Stimulated activated effector memory CD8-positive, alpha-beta T cell treated with anti-CD3 and anti-CD28 coated beads, Interleukin-12 subunit alpha, Interleukin-12 subunit beta, amount 100 ng/mL, for 72 hours (primary cell): ENCODE results near the gene SIDT2.

Source experiments
- ATAC-seq: fragments of 150-1000 bp; cut with Tn5 transposase; 2 replicates; pipeline ENCODE4 v1.10.0; 2021
- DNase-seq, 2 donors: peaks; one replicate each; pipeline ENCODE4 v3.0.0; 2021 to 2022; ENCODE audit warnings: low spot score in 2 of 2
- H3K27ac Mint-ChIP-seq: one replicate; pipeline ENCODE4 v1.8.0; 2022; ENCODE audit warnings: mild to moderate bottlenecking, mixed read lengths
- H3K36me3 Mint-ChIP-seq: one replicate; pipeline ENCODE4 v1.8.0; 2022; ENCODE audit warnings: mild to moderate bottlenecking, mixed read lengths
- H3K4me1 Mint-ChIP-seq: one replicate; pipeline ENCODE4 v1.8.0; 2022; ENCODE audit warnings: mixed read lengths
- H3K4me3 Mint-ChIP-seq: one replicate; pipeline ENCODE4 v1.8.0; 2022; ENCODE audit warnings: mild to moderate bottlenecking, mixed read lengths
- H3K9me3 Mint-ChIP-seq: one replicate; pipeline ENCODE4 v1.8.0; 2022; ENCODE audit warnings: mixed read lengths

SIDT2 gene

DNA sequence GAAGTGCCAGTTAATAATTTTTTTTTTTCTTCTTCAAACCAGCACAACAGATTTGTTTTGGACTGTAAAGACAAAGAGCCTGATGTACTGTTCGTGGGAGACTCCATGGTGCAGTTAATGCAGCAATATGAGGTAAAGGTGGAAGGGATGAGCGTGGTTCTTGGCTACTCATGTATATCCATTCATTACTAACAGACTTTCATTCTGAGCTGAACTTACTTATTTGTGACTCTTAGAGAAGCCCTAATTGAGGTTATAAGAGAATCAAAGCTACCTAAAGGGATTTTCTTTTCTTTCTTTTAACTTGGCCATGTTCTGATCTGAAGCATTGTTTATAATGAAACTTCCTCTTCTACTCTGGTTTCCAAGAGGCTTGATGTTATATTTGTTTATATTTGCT, 18.7 kb upstream of the SIDT2 start:
- H3K27ac Mint-ChIP-seq: peak overlapping the region; percentile 29
- peaks cover 99% of the 10 kb centered on the region for H3K36me3 Mint-ChIP-seq
- H3K9me3 Mint-ChIP-seq: no peaks in the 10 kb centered on the region
- ATAC-seq (peak; percentile 65), DNase-seq (no peak)
- H3K4me1 Mint-ChIP-seq: peaks cover 7% of the 10 kb centered on the region
- H3K4me3 Mint-ChIP-seq: no peak overlapping the region

DNA sequence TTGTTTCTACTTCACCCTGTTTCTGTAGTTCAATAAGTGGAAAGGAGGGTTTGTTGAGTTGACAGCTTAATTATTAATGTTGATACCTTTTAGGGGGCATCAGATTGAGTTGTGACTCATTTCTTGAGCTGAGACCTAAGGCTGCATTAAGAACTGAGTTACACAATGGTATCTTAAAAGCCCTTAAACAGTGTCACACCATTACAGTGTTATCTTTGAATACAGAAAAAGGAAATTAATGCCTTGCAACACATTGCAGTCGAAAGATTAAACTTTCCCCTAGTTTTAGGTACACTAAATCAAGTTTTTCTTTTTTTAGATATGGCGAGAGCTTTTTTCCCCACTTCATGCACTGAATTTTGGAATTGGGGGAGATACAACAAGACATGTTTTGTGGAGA, 17.7 kb upstream of the SIDT2 start:
- Mint-ChIP-seq H3K27ac (no peak overlapping the region), H3K4me3 (no peak overlapping the region), H3K9me3 (no peaks in the 10 kb centered on the region)

DNA sequence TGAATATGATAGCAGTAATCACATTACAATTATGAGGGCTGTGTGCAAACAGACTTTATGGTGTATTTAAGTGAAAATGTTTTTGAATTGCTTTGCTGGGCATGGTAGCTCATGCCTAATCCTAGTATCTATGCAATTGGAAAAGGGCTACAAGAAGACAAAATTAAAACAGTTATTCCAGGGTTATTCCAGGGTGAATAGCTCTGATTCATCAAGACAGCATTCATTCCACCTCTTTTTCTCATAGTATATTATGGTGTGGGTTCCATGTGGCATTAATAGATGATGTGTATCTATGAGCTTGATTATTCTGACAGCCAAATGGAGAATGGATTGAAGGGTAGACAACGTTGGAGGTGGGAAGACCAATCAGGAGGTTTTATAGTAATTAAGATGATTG, 12.1 kb upstream of the SIDT2 start:
- Mint-ChIP-seq H3K4me3 (no peak overlapping the region), H3K36me3 (peaks cover 96% of the 10 kb centered on the region), H3K27ac (peak overlapping the region; percentile 33), H3K9me3 (no peaks in the 10 kb centered on the region), H3K4me1 (no peaks in the 10 kb centered on the region)
- ATAC-seq: no peak
- no peak for DNase-seq

More for the DNA sequence above, 17.7 kb upstream of the SIDT2 start:
- ATAC-seq (no peak), DNase-seq (no peak)
- peaks cover 7% of the 10 kb centered on the region for H3K4me1 Mint-ChIP-seq
- H3K36me3 Mint-ChIP-seq: peaks cover 99% of the 10 kb centered on the region

DNA sequence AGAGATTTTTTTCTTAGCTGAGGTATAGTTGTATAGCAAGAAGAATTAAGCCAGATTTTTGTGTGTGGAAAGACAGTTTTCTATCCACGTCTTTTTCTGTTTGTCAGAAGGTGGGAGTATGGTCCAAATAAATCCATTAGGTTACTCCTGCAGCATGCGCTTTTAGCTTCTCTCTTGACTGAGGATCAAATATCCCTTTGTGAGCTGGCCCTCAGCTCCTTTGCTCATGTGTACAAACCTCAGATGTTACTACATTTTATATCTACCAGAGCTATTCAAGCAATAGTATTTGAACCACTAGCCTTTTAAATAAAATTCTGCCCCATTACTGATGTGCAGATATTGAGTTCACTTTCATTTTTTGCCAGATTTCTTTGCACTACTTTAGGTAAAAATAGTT, 8.8 kb upstream of the SIDT2 start:
- H3K36me3 Mint-ChIP-seq: peaks cover 76% of the 10 kb centered on the region
- peaks cover 7% of the 10 kb centered on the region for H3K4me1 Mint-ChIP-seq
- DNase-seq: no peak
- no peak overlapping the region for H3K4me3 Mint-ChIP-seq
- no peaks in the 10 kb centered on the region for H3K9me3 Mint-ChIP-seq
- ATAC-seq: no peak
- H3K27ac Mint-ChIP-seq: no peak overlapping the region

DNA sequence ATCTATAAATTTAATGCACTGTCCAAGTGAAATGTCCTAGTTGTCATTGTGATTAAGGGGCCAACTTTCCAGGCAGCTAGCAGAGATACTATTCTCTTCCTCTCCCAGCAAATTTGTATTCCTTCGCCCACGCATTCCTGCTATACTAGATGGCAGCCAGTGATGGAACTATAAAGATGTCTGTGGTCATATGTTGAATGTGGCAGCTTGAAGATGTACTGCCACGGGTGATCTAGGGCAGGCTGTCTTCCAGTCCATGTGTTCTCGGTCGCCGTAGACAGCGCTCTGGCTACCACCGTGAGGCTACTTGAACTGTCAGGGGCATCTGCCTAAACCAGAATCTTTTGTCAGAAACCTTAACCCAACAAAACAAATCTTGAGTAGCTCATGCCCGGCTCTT, 8.3 kb upstream of the SIDT2 start:
- ATAC-seq: no peak
- H3K4me3 Mint-ChIP-seq: no peak overlapping the region
- no peak overlapping the region for H3K27ac Mint-ChIP-seq
- no peaks in the 10 kb centered on the region for H3K9me3 Mint-ChIP-seq
- no peak for DNase-seq
- peaks cover 7% of the 10 kb centered on the region for H3K4me1 Mint-ChIP-seq
- peaks cover 71% of the 10 kb centered on the region for H3K36me3 Mint-ChIP-seq

DNA sequence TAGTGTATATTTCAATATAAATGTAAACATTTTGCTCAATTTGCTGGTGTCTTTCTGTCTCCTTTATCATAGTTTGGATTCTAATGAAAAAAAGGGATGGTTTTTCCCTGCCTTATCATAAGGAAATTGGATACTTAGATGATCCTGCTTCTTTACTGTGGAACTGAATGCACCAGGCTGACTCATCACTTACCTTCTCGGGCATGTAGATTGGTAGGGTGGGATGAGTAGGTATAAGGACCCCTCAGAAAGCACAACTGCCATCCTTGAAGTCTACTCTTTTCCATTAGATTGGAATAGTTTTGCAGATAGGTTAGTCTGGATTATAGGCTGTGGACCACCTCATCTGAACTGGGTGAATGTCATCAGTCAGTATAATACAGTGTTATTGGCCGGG, 7.5 kb upstream of the SIDT2 start:
- no peak overlapping the region for H3K27ac Mint-ChIP-seq

DNA sequence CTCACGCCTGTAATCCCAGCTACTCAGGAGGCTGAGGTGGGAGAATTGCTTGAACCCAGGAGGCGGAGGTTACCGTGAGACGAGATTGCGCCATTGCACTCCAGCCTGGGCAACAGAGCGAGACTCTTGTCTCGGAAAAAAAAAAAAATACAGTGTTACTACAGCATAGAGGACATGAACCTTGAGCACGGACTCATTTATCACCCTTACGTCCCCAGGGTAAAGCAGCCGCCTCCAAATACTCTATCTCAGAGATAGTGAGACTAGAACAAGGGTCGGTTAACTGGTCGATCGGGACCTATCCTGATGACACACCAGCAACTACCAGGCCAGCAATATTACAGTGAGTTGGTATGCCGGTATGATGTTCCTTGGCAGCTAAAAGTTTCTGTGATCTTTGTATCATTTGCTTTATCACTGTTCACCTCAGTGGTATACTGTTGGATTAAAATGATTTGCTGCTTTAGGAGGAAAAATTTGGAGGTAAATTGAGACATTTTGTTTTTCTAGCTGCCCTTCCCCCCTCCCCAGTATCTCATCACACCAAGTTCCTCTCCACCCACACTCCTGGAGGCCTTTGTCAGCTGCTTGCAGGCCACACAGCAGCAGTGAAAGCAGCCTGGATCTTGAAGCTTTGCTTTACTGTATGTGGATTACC, 7.0 kb upstream of the SIDT2 start:
- H3K9me3 Mint-ChIP-seq: no peaks in the 10 kb centered on the region
- no peak for ATAC-seq

More for the DNA sequence above, 7.5 kb upstream of the SIDT2 start:
- H3K4me3 Mint-ChIP-seq: no peak overlapping the region
- H3K36me3 Mint-ChIP-seq: peaks cover 63% of the 10 kb centered on the region
- ATAC-seq (no peak), DNase-seq (no peak)
- no peaks in the 10 kb centered on the region for H3K9me3 Mint-ChIP-seq
- H3K4me1 Mint-ChIP-seq: peaks cover 7% of the 10 kb centered on the region

DNA sequence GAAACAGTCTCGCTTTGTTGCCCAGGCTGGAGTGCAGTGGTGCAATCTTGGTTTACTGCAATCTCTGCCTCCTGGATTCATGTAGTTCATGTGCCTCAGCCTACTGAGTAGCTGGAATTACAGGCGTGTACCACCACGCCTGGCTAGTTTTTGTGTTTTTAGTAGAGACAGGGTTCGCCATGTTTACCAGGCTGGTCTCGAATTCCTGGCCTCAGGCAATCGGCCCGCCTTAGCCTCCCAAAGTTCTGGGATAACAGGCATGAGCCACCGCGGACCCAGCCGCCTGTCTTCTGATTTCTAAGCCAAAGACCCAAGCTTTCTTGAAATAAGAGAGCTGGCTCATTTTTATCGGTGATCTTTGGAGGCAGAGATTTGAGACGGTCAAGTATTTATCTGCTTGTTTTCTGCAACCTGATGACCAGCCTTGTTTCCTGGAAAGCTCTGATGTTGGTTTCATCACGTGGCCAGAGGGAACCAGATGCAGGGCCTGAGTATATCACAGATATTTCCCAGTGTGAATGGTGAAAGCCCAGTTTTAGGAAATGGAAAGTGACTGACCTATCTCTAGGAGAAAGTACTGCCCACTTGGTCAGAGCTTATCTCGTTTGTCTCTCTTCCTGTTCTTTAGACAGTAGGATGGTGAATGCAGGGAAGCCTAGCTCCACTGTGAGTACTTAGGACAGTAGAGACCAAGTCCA, 5.7 kb upstream of the SIDT2 start:
- H3K9me3 Mint-ChIP-seq: no peaks in the 10 kb centered on the region
- peaks cover 44% of the 10 kb centered on the region for H3K36me3 Mint-ChIP-seq
- H3K27ac Mint-ChIP-seq: peak overlapping the region; percentile 40
- peaks cover 11% of the 10 kb centered on the region for H3K4me1 Mint-ChIP-seq
- ATAC-seq: no peak
- DNase-seq: no peak
- no peak overlapping the region for H3K4me3 Mint-ChIP-seq

More for the DNA sequence above, 7.0 kb upstream of the SIDT2 start:
- H3K4me1 Mint-ChIP-seq: peaks cover 7% of the 10 kb centered on the region
- peaks cover 58% of the 10 kb centered on the region for H3K36me3 Mint-ChIP-seq
- peak overlapping the region; percentile 40 for H3K27ac Mint-ChIP-seq
- H3K4me3 Mint-ChIP-seq: no peak overlapping the region
- no peak for DNase-seq

DNA sequence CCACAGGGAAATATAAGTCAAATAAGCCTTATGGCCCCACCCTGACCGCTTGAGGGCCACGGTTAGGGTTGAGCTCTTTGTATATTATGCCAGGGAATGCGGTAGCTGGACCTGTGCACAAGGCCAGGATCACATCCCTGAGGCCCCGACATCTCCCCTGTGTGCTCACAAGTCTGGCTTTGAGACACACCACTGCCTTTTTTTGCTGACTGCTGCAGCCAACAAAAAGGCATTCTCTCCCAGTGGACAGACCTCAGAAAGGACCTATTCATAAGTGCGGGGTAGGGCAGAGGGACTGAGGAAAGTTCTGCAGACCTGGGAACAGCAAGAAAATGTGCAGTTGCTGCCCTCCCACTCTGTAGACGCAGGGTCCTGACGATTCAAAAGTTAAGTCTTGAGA, 3.4 kb upstream of the SIDT2 start:
- no peak for DNase-seq
- Mint-ChIP-seq H3K4me3 (no peak overlapping the region), H3K4me1 (peaks cover 25% of the 10 kb centered on the region), H3K27ac (peak overlapping the region; percentile 68), H3K9me3 (no peaks in the 10 kb centered on the region), H3K36me3 (peaks cover 30% of the 10 kb centered on the region)
- ATAC-seq: no peak

DNA sequence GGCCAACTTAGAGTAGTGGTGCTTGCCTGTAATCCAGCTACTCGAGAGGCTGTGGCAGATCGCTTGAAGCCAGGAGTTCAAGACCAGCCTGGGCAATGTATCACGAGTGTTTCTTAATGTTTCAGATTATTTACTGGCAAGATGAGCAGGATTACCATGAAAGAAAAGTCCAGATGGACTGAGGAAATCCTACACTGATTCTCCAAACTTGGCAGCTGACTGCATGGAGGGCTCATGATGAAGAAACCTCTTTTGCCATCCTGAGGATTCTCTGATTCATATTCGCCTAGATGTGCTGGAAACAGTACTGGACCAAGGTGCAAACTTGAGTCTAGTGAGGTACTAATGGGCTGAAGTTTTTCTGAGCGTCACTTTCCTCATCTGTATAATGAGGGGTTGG, 2.8 kb upstream of the SIDT2 start:
- peaks cover 23% of the 10 kb centered on the region for H3K36me3 Mint-ChIP-seq
- peaks cover 32% of the 10 kb centered on the region for H3K4me1 Mint-ChIP-seq
- no peak overlapping the region for H3K27ac Mint-ChIP-seq
- H3K9me3 Mint-ChIP-seq: no peaks in the 10 kb centered on the region
- ATAC-seq (no peak), DNase-seq (no peak)
- no peak overlapping the region for H3K4me3 Mint-ChIP-seq

DNA sequence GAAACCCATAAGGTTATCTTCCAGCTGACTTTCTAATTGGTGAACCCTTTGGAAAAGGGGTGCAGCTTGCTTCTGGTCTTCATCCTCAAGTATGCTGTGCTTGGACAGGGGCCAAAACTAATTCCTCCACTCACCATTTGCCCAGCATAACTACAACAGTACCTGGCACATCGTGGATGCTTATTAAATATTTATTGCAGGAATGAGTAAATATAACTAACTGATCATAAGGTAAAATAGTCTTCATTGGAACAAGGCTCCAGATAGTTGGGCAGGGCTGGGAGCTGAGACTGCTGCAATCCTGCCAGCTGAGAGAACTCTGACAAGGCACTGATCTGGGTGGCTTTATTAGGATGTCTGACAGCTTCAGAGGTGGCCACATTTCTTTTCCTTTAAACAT, 2.4 kb upstream of the SIDT2 start:
- no peak overlapping the region for H3K4me3 Mint-ChIP-seq
- H3K27ac Mint-ChIP-seq: no peak overlapping the region
- peaks cover 36% of the 10 kb centered on the region for H3K4me1 Mint-ChIP-seq
- H3K9me3 Mint-ChIP-seq: no peaks in the 10 kb centered on the region
- no peak for ATAC-seq
- H3K36me3 Mint-ChIP-seq: peaks cover 20% of the 10 kb centered on the region
- no peak for DNase-seq

DNA sequence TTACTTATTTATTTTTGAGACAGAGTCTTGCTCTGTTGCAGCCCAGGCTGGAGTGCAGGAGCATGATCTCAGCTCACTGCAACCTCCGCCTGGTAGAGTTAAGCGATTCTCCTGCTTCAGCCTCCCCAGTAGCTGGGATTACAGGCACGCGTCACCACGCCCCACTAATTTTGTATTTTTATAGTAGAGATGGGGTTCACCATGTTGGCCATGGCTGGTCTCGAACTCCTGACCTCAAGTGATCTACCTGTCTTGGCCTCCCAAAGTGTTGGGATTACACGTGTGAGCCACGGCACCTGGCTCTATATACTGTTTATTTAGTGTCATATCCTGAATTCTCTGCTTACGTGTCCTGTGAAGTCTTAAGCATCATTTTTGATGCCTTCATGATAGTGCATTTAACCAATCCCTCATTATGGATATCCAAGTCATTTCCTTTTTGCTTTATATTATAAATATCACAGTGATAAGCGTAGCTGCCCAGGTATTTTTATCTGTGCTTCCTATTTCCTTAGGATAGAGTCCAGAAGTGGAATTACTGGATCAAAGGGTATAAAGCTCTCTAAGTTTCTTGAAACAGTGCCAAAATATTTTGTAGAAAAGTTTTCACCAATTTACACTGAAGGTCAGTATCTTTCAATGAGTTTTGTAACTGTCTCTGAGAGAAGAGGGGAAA, 871 bp upstream of the SIDT2 start:
- Mint-ChIP-seq H3K4me3 (peak overlapping the region; percentile 86), H3K9me3 (no peaks in the 10 kb centered on the region), H3K4me1 (peaks cover 39% of the 10 kb centered on the region), H3K36me3 (peaks cover 9% of the 10 kb centered on the region), H3K27ac (peak overlapping the region; percentile 90)
- no peak for DNase-seq
- ATAC-seq: no peak

DNA sequence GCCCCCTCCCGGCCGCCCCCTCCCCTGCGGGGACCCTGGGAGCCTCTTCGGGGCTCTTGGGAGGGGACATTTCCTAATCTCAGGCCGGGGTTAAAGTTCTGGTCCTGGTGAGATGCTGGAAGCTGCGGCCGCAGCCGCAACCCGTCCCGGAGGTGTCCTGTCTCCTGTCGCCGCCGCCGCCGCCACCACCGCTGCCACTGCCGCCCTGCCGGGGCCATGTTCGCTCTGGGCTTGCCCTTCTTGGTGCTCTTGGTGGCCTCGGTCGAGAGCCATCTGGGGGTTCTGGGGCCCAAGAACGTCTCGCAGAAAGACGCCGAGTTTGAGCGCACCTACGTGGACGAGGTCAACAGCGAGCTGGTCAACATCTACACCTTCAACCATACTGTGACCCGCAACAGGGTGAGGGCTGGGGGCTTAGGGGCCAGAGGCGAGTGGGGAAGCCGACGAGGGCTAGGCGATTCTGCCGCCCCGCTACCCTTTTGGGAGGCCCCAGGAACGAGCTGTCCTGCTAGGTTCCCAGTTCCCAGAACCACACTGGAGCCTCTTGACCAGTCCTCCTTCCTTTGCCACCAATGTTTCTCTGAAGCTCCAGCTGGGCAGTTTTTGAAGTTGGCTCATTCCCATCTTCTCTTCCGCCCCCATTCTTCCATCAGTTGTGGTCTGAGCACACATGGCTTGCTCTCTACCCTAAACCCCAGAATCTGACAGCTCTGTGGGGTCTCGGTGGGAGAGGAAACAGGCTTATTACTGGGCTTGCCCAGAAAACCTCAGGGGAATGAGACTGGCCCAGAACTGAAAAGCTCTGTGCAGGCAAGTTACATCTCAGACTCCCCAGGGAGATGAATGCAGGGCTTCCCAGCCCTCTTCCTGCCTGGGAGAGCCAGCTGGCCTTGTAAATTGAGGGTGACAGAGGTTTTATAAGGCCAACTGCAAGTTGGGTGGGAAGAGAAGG, 781 bp downstream of the SIDT2 start:
- H3K36me3 Mint-ChIP-seq: peaks cover 8% of the 10 kb centered on the region
- peaks cover 32% of the 10 kb centered on the region for H3K4me1 Mint-ChIP-seq
- DNase-seq: peak; percentile 45 to 78

DNA sequence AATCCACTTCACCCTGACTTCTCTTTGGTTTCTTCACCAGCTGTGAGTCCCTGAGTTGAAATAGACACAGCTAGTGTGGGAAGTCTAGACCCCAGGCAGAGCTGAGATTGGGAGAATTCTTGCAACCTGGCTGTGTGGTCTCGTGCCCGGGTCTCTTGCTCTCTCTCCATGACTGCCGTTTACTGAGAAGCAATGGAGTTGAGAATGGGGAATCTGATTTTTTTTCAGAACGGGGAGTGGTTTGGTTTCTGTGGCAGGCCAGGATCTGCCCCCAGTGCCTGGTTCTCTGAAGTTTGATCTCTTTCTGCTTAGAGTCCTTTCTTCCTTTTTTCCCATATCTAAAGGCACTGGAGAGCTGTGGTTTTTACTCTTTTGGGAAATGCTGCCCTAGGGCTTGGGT, 1.5 kb downstream of the SIDT2 start:
- H3K9me3 Mint-ChIP-seq: no peaks in the 10 kb centered on the region
- H3K4me3 Mint-ChIP-seq: peak overlapping the region; percentile 86
- H3K27ac Mint-ChIP-seq: peak overlapping the region; percentile 90
- peaks cover 32% of the 10 kb centered on the region for H3K4me1 Mint-ChIP-seq
- ATAC-seq (no peak), DNase-seq (no peak)
- H3K36me3 Mint-ChIP-seq: peaks cover 8% of the 10 kb centered on the region

More for the DNA sequence above, 781 bp downstream of the SIDT2 start:
- H3K9me3 Mint-ChIP-seq: no peaks in the 10 kb centered on the region
- H3K27ac Mint-ChIP-seq: peak overlapping the region; percentile 90
- peak overlapping the region; percentile 86 for H3K4me3 Mint-ChIP-seq
- ATAC-seq: peak; percentile 65
